Metanephros (tissue), 1 donor: ENCODE measurements around the gene CXCR1. TPM values are rescaled to one million over a fixed set of nuclear protein-coding genes. Genes with fewer than 3 reads are reported as not detected.

Experiments
- total RNA-seq: library from RNA; depleted of rRNA; stranded (reverse); fragments of >200 nt; gene quantifications from one replicate; pipeline ENCODE4 v1.2.3, GENCODE V29; 2014

CXCR1 gene
- 1.4 TPM for total RNA-seq

GRCh38 chr2:218166791-218167190, at the start of gene CXCR1:
Gene CXCR1, minus strand, starts transcription at chr2:218166962. Its CDS starts 1,751 bp downstream, at chr2:218165211.

GRCh38 chr2:218125626-218126080, 41.1 kb downstream of the CXCR1 start, which contains the start of gene CXCR2:
Gene CXCR2, plus strand, starts transcription at chr2:218126028. Its CDS starts 8,774 bp downstream, at chr2:218134802.

Other genes starting within 250 kb of the CXCR1 start
- gene TNS1, start 164.0 kb downstream of the CXCR1 start, total RNA-seq = 166 TPM
- gene RUFY4, start 97.7 kb downstream of the CXCR1 start, total RNA-seq = 0.29 TPM
- gene CXCR2, start 40.9 kb downstream of the CXCR1 start, total RNA-seq = 1.1 TPM
- gene ARPC2, start 50.2 kb upstream of the CXCR1 start, total RNA-seq = 159 TPM
- 1.9 TPM for gene GPBAR1, start 94.1 kb upstream of the CXCR1 start, total RNA-seq
- gene AAMP, start 103.2 kb upstream of the CXCR1 start, total RNA-seq = 141 TPM
- 64.0 TPM for gene PNKD, start 103.6 kb upstream of the CXCR1 start, total RNA-seq
- gene TMBIM1, start 125.5 kb upstream of the CXCR1 start, total RNA-seq = 97.8 TPM
- gene CATIP, start 189.9 kb upstream of the CXCR1 start, total RNA-seq = 4.0 TPM
- gene SLC11A1, start 215.3 kb upstream of the CXCR1 start, total RNA-seq = 15.5 TPM
- 126 TPM for gene CTDSP1, start 232.9 kb upstream of the CXCR1 start, total RNA-seq